ENCODE data around the gene CTXND1.

Gene CTXND1

DNA sequence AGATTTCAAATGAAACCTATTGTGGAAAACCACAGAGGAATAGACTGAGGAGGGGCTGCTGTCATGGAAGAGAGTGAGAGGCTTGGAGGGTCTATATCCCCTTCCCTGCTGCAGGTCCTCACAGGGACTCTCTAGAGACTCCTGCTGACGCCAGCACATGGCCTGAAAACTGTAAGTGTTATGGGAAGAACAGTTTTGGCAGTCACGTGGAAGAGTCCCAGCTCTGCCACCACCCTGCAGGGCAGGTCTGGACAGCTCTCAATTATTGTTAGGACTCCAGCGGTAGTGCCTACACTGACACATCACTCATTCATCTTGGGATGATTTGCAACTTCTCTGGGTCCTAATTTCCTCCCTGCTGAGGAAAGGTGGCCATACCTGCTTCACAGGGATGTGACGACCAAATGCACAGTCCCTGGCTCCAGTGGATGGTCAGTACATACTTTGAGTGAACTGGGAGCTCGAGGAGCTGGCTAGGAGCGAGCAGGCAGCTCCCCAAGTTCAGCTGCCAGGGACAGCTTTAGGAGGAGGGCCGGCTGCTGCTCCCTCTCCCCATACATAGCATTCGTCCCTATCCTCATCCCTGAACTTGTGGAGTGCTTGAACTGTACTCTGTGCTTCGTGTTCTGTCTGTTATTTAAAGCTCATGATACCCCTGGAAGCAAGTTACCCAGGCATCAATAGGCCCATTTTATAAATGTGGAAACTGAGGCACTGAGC, 49.2 kb downstream of the CTXND1 start:
- ATAC-seq, result no peak; the same call in 2 of the 3 replicates
- TF ChIP-seq TOX (CRISPR knock-in tag; IDR thresholded peaks at IDR 0.05; ENCODE audit: borderline replicate concordance), result no peak
- TF ChIP-seq ZC3H10 (CRISPR knock-in tag; IDR thresholded peaks at IDR 0.05), result no peak
- no peak for TF ChIP-seq ARNTL (CRISPR knock-in tag; IDR thresholded peaks at IDR 0.05; ENCODE audit: borderline replicate concordance, low read depth)
- no peak for TF ChIP-seq CSDC2 (CRISPR knock-in tag; IDR thresholded peaks at IDR 0.05)
- TF ChIP-seq, protein P1, sequence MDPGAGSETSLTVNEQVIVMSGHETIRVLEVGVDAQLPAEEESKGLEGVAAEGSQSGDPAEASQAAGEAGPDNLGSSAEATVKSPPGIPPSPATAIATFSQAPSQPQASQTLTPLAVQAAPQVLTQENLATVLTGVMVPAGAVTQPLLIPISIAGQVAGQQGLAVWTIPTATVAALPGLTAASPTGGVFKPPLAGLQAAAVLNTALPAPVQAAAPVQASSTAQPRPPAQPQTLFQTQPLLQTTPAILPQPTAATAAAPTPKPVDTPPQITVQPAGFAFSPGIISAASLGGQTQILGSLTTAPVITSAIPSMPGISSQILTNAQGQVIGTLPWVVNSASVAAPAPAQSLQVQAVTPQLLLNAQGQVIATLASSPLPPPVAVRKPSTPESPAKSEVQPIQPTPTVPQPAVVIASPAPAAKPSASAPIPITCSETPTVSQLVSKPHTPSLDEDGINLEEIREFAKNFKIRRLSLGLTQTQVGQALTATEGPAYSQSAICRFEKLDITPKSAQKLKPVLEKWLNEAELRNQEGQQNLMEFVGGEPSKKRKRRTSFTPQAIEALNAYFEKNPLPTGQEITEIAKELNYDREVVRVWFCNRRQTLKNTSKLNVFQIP (CRISPR knock-in tag; IDR thresholded peaks at IDR 0.05; ENCODE audit: borderline replicate concordance, low read depth), result no peak
- no peak for TF ChIP-seq ISL1 (CRISPR knock-in tag; IDR thresholded peaks at IDR 0.05)
- TF ChIP-seq TCF4 (CRISPR knock-in tag; IDR thresholded peaks at IDR 0.05; ENCODE audit: borderline replicate concordance), result no peak
- TF ChIP-seq CSRNP3 (CRISPR knock-in tag; IDR thresholded peaks at IDR 0.05), result no peak
- no peak for TF ChIP-seq ESRRG (CRISPR knock-in tag; IDR thresholded peaks at IDR 0.05)
- no peak for TF ChIP-seq ZNF565 (CRISPR knock-in tag; conservative IDR thresholded peaks at IDR 0.05; ENCODE audit: low read depth)
- TF ChIP-seq OSR1 (CRISPR knock-in tag; IDR thresholded peaks at IDR 0.05), result no peak
- TF ChIP-seq PPARA (CRISPR knock-in tag; IDR thresholded peaks at IDR 0.05; ENCODE audit: borderline replicate concordance), result no peak
- no peak for TF ChIP-seq GLIS3 (CRISPR knock-in tag; IDR thresholded peaks at IDR 0.05)
- TF ChIP-seq RARB (CRISPR knock-in tag; IDR thresholded peaks at IDR 0.05), result no peak

GRCh38 chr15:80202016-80202315, 50.0 kb downstream of the CTXND1 start:
- ATAC-seq, result no peak
- TF ChIP-seq CSRNP3 (CRISPR knock-in tag; IDR thresholded peaks at IDR 0.05) (no peak), GLIS3 (CRISPR knock-in tag; IDR thresholded peaks at IDR 0.05) (no peak), RARB (CRISPR knock-in tag; IDR thresholded peaks at IDR 0.05) (no peak), CREB5 (CRISPR knock-in tag; IDR thresholded peaks at IDR 0.05; ENCODE audit: low read depth) (no peak), SNAI2 (CRISPR knock-in tag; IDR thresholded peaks at IDR 0.05) (no peak), ESRRG (CRISPR knock-in tag; IDR thresholded peaks at IDR 0.05) (no peak), BACH2 (CRISPR knock-in tag; IDR thresholded peaks at IDR 0.05; ENCODE audit: borderline replicate concordance) (no peak), PPARA (CRISPR knock-in tag; IDR thresholded peaks at IDR 0.05; ENCODE audit: borderline replicate concordance) (no peak), ZNF8 (CRISPR knock-in tag; IDR thresholded peaks at IDR 0.05) (no peak), CSDC2 (CRISPR knock-in tag; IDR thresholded peaks at IDR 0.05) (no peak), TCF4 (CRISPR knock-in tag; IDR thresholded peaks at IDR 0.05; ENCODE audit: borderline replicate concordance) (no peak), ZNF70 (CRISPR knock-in tag; IDR thresholded peaks at IDR 0.05) (no peak), ZFP30 (CRISPR knock-in tag; IDR thresholded peaks at IDR 0.05) (no peak), ZC3H10 (CRISPR knock-in tag; IDR thresholded peaks at IDR 0.05) (no peak)
- TF ChIP-seq, protein P1 (CRISPR knock-in tag; IDR thresholded peaks at IDR 0.05; ENCODE audit: borderline replicate concordance, low read depth), result no peak

- ATAC-seq, result no peak
- TF ChIP-seq ZFP30 (CRISPR knock-in tag; IDR thresholded peaks at IDR 0.05) (no peak), ZC3H10 (CRISPR knock-in tag; IDR thresholded peaks at IDR 0.05) (no peak), BACH2 (CRISPR knock-in tag; IDR thresholded peaks at IDR 0.05; ENCODE audit: borderline replicate concordance) (no peak), ISL1 (CRISPR knock-in tag; IDR thresholded peaks at IDR 0.05) (no peak), CSDC2 (CRISPR knock-in tag; IDR thresholded peaks at IDR 0.05) (no peak), TCF4 (CRISPR knock-in tag; IDR thresholded peaks at IDR 0.05; ENCODE audit: borderline replicate concordance) (no peak), PATZ1 (CRISPR knock-in tag; IDR thresholded peaks at IDR 0.05; ENCODE audit: borderline replicate concordance) (no peak), TOX (CRISPR knock-in tag; IDR thresholded peaks at IDR 0.05; ENCODE audit: borderline replicate concordance) (no peak), ZNF565 (CRISPR knock-in tag; conservative IDR thresholded peaks at IDR 0.05; ENCODE audit: low read depth) (no peak), ARNTL (CRISPR knock-in tag; IDR thresholded peaks at IDR 0.05; ENCODE audit: borderline replicate concordance, low read depth) (no peak), CSRNP3 (CRISPR knock-in tag; IDR thresholded peaks at IDR 0.05) (no peak), GLIS3 (CRISPR knock-in tag; IDR thresholded peaks at IDR 0.05) (no peak)
- TF ChIP-seq, protein P1 (CRISPR knock-in tag; IDR thresholded peaks at IDR 0.05; ENCODE audit: borderline replicate concordance, low read depth), result no peak
Observed at GRCh38 chr15:80201256-80202015, 50.6 kb downstream of the CTXND1 start.

Data from SK-N-SH treated with all-trans-retinoic acid at 6 μM for 48 hours (cell line).